Endodermal cell (in vitro differentiated cells): ENCODE measurements around the gene KCNJ10. TPM values are rescaled to one million over a fixed set of nuclear protein-coding genes. Genes with fewer than 3 reads are reported as not detected.

Experiments used
- DNase-seq: peaks from one replicate; pipeline ENCODE4 v3.0.0-alpha.2; 2017
- H3K27ac ChIP-seq: 2 replicates; pipeline ENCODE4 v1.5.1; 2013; ENCODE audit warnings: mild to moderate bottlenecking, low read depth, low read length, moderate library complexity
- H3K27me3 ChIP-seq: 2 replicates; pipeline ENCODE4 v1.6.1; 2013; ENCODE audit warnings: mild to moderate bottlenecking, low read length, moderate library complexity; ENCODE audit not compliant: insufficient read depth, control insufficient read depth, poor library complexity, severe bottlenecking
- H3K36me3 ChIP-seq: 2 replicates; pipeline ENCODE4 v1.7.0; 2013; ENCODE audit warnings: mild to moderate bottlenecking, low read length, moderate library complexity; ENCODE audit not compliant: control insufficient read depth, insufficient read depth
- H3K4me1 ChIP-seq: one replicate; pipeline ENCODE4 v1.7.0; 2013; ENCODE audit warnings: low read length; ENCODE audit not compliant: control insufficient read depth, insufficient read depth
- H3K4me3 ChIP-seq: 2 replicates; pipeline ENCODE4 v1.5.1; 2013; ENCODE audit warnings: mild to moderate bottlenecking, low read length, moderate library complexity
- H3K9ac ChIP-seq: 2 replicates; pipeline ENCODE4 v1.6.1; 2013; ENCODE audit warnings: mild to moderate bottlenecking, low read length, moderate library complexity; ENCODE audit not compliant: poor library complexity, severe bottlenecking; ENCODE audit errors: extremely low read depth
- H3K9me3 ChIP-seq: 2 replicates; pipeline ENCODE4 v1.6.1; 2013; ENCODE audit warnings: mild to moderate bottlenecking, low read length, moderate library complexity; ENCODE audit not compliant: control insufficient read depth
- H3K27ac Mint-ChIP-seq: 2 replicates; pipeline ENCODE4 v1.8.0; 2020; ENCODE audit warnings: mixed read lengths
- H3K27me3 Mint-ChIP-seq: 2 replicates; pipeline ENCODE4 v1.8.0; 2021; ENCODE audit warnings: mild to moderate bottlenecking, mixed read lengths; ENCODE audit not compliant: insufficient read depth
- H3K36me3 Mint-ChIP-seq: 2 replicates; pipeline ENCODE4 v1.8.0; 2020; ENCODE audit warnings: low read depth, mixed read lengths
- H3K4me1 Mint-ChIP-seq: 2 replicates; pipeline ENCODE4 v1.8.0; 2020; ENCODE audit warnings: mixed read lengths
- H3K4me3 Mint-ChIP-seq: 2 replicates; pipeline ENCODE4 v1.8.0; 2020; ENCODE audit warnings: mild to moderate bottlenecking, moderate library complexity, mixed read lengths
- H3K9me3 Mint-ChIP-seq: 2 replicates; pipeline ENCODE4 v1.8.0; 2020; ENCODE audit warnings: mild to moderate bottlenecking, mixed read lengths
- CTCF ChIP-seq: fragments of 200-600 bp; sonication (generic); conservative IDR thresholded peaks from 2 replicates; pipeline ENCODE4 v1.5.0; 2021; ENCODE audit warnings: antibody characterized with exemption, mild to moderate bottlenecking
- WGBS, 2 experiments: methylation state at CpG; one replicate each; pipeline versions ENCODE4 v1.1.5 to v1.1.7; 2013; ENCODE audit warnings: missing lambda C conversion rate in 2 of 2, mixed read lengths in 1 of 2; ENCODE audit not compliant: insufficient coverage in 1 of 2, insufficient read length in 1 of 2; 5-methylcytosine and 5-hydroxymethylcytosine counted together
- long read RNA-seq, 4 experiments: library from polyadenylated mRNA in 2 of 4; library from RNA in 1 of 4; library from capped mRNA in 1 of 4; stranded (forward) in 3 of 4; unstranded in 1 of 4; transcript quantifications; one replicate each; pipeline ENCODE4 v2.0.0, GENCODE V29; 2020 to 2021; ENCODE audit warnings: inconsistent platforms in 1 of 4
- polyA plus RNA-seq, 2 experiments: library from polyadenylated mRNA; stranded (reverse); fragments of 50-300 nt; gene quantifications; one replicate each; pipeline ENCODE4 v1.2.3, GENCODE V29; 2013
- total RNA-seq, 2 donors: library from RNA; stranded (reverse); fragmentation: NEBNext Ultra II Directional in 1 of 2; extraction: Animal tissue kit (Norgen Biotek cat#: 25700) in 1 of 2; gene quantifications; 2 replicates in 1 of 2; 3 replicates in 1 of 2; pipeline ENCODE4 v1.2.1, GENCODE V29; 2021

Gene KCNJ10
- total RNA-seq: under 1 TPM in 1 of 2 donors, not detected in 1; 0.26 TPM
- polyA plus RNA-seq (2013, experiment 1 of 2): 1.2 TPM
- 1.9 TPM for polyA plus RNA-seq (2013, experiment 2 of 2)
- long read RNA-seq, experiment 1: 0 reads
- long read RNA-seq, experiment 2: 0 reads
- long read RNA-seq, experiment 3: 0 reads
- long read RNA-seq, experiment 4: 0 reads

- Mint-ChIP-seq H3K27ac (no peak within 1 kb of the TSS), H3K27me3 (peaks cover 70% of the 10 kb centered on the region)
Measured at GRCh38 chr1:160069460-160070231, at the start of gene KCNJ10. Gene KCNJ10, minus strand, starts transcription at chr1:160070160. Its CDS starts 27,628 bp downstream, at chr1:160042532.

GRCh38 chr1:160118928-160119327 is 49.0 kb upstream of the KCNJ10 start:
- Mint-ChIP-seq H3K27me3 (peaks cover 5% of the 10 kb centered on the region), H3K27ac (no peak overlapping the region), H3K9me3 (no peaks in the 10 kb centered on the region), H3K36me3 (no peaks in the 10 kb centered on the region), H3K4me1 (peaks cover 37% of the 10 kb centered on the region), H3K4me3 (no peak overlapping the region)
- Histone ChIP-seq H3K9me3 (no peaks in the 10 kb centered on the region), H3K9ac (no peak overlapping the region), H3K27ac (no peak overlapping the region), H3K27me3 (no peaks in the 10 kb centered on the region), H3K4me3 (no peak overlapping the region), H3K36me3 (no peaks in the 10 kb centered on the region), H3K4me1 (peaks cover 26% of the 10 kb centered on the region)
- no peak for TF ChIP-seq CTCF
- DNase-seq: no peak
- 92 to 95% methylated on average over 2 to 3 of the region's 3 CpGs for WGBS, 2 experiments

More at GRCh38 chr1:160069460-160070231, at the start of gene KCNJ10:
- Histone ChIP-seq H3K9ac (peak within 1 kb of the TSS; percentile 3), H3K4me3 (peak within 1 kb of the TSS; percentile 79), H3K36me3 (no peaks in the 10 kb centered on the region), H3K27me3 (peaks cover 35% of the 10 kb centered on the region), H3K9me3 (no peaks in the 10 kb centered on the region), H3K27ac (no peak within 1 kb of the TSS), H3K4me1 (peaks cover 12% of the 10 kb centered on the region)
- H3K4me3 Mint-ChIP-seq: peak within 1 kb of the TSS; percentile 69
- no peak for TF ChIP-seq CTCF
- 17 to 54% methylated on average over 8 to 32 of the region's 32 CpGs for WGBS, 2 experiments
- peaks cover 20% of the 10 kb centered on the region for H3K4me1 Mint-ChIP-seq
- H3K9me3 Mint-ChIP-seq: no peaks in the 10 kb centered on the region
- no peaks in the 10 kb centered on the region for H3K36me3 Mint-ChIP-seq
- DNase-seq: no peak

GRCh38 chr1:160117709-160118183 is 47.8 kb upstream of the KCNJ10 start:
- Mint-ChIP-seq H3K27ac (no peak overlapping the region), H3K27me3 (peaks cover 5% of the 10 kb centered on the region), H3K4me1 (peaks cover 48% of the 10 kb centered on the region), H3K4me3 (no peak overlapping the region), H3K36me3 (no peaks in the 10 kb centered on the region), H3K9me3 (no peaks in the 10 kb centered on the region)
- Histone ChIP-seq H3K4me1 (peaks cover 33% of the 10 kb centered on the region), H3K9me3 (no peaks in the 10 kb centered on the region), H3K36me3 (no peaks in the 10 kb centered on the region), H3K4me3 (no peak overlapping the region), H3K27ac (no peak overlapping the region), H3K9ac (no peak overlapping the region), H3K27me3 (no peaks in the 10 kb centered on the region)
- no peak for TF ChIP-seq CTCF
- peak; percentile 74 for DNase-seq
- 29 to 54% methylated on average over 4 to 8 of the region's 8 CpGs for WGBS, 2 experiments
